Trophoblast cell (in vitro differentiated cells and primary cell): ENCODE results near the gene MS4A18.
"Not testable (repeated sequence)": the region's sequence is repeated elsewhere in the genome, so short reads cannot be mapped to it uniquely, and the experiment has no call there.

Source experiments
- DNase-seq, 2 donors: peaks; one replicate each; pipeline ENCODE4 v3.0.0-alpha.2; 2016
- H2AFZ ChIP-seq: 2 replicates; pipeline ENCODE4 v1.6.1; 2013; ENCODE audit warnings: low read length, moderate library complexity, mild to moderate bottlenecking; ENCODE audit not compliant: insufficient read depth, poor library complexity
- H2AK5ac ChIP-seq: 2 replicates; pipeline ENCODE4 v1.6.1; 2013; ENCODE audit warnings: mild to moderate bottlenecking, low read length
- H2BK120ac ChIP-seq: 2 replicates; pipeline ENCODE4 v1.6.1; 2013; ENCODE audit warnings: low read length, mild to moderate bottlenecking, moderate library complexity; ENCODE audit not compliant: insufficient read depth, poor library complexity
- H2BK12ac ChIP-seq: 2 replicates; pipeline ENCODE4 v1.6.1; 2013; ENCODE audit warnings: mild to moderate bottlenecking, low read length, moderate library complexity
- H2BK5ac ChIP-seq: 2 replicates; pipeline ENCODE4 v1.6.1; 2013; ENCODE audit warnings: low read length, low read depth, moderate library complexity, mild to moderate bottlenecking; ENCODE audit not compliant: poor library complexity
- H3K14ac ChIP-seq: 2 replicates; pipeline ENCODE4 v1.6.1; 2013; ENCODE audit warnings: mild to moderate bottlenecking, low read length
- H3K18ac ChIP-seq: 2 replicates; pipeline ENCODE4 v1.6.1; 2013; ENCODE audit warnings: mild to moderate bottlenecking, low read length
- H3K23ac ChIP-seq: 2 replicates; pipeline ENCODE4 v1.6.1; 2013; ENCODE audit warnings: low read length
- H3K27ac ChIP-seq: 2 replicates; pipeline ENCODE4 v1.5.1; 2013; ENCODE audit warnings: low read depth, mild to moderate bottlenecking, inconsistent platforms, low read length, moderate library complexity
- H3K27me3 ChIP-seq: 2 replicates; pipeline ENCODE4 v1.6.1; 2013; ENCODE audit warnings: inconsistent platforms, mild to moderate bottlenecking, low read length, moderate library complexity; ENCODE audit not compliant: insufficient read depth
- H3K36me3 ChIP-seq, 2 experiments: 1 replicate in 1 of 2; 2 replicates in 1 of 2; pipeline ENCODE4 v1.6.1; 2013; ENCODE audit warnings: low read length in 2 of 2, mild to moderate bottlenecking in 2 of 2, moderate library complexity in 1 of 2; ENCODE audit not compliant: insufficient read depth in 2 of 2, control insufficient read depth in 1 of 2
- H3K4ac ChIP-seq: 2 replicates; pipeline ENCODE4 v1.6.1; 2013; ENCODE audit warnings: low read depth, mild to moderate bottlenecking, low read length, moderate library complexity
- H3K4me1 ChIP-seq, 2 experiments: 1 replicate in 1 of 2; 2 replicates in 1 of 2; pipeline ENCODE4 v1.6.1; 2013; ENCODE audit warnings: low read length in 2 of 2, mild to moderate bottlenecking in 2 of 2, moderate library complexity in 1 of 2; ENCODE audit not compliant: insufficient read depth in 2 of 2, control insufficient read depth in 1 of 2
- H3K4me2 ChIP-seq: 2 replicates; pipeline ENCODE4 v1.6.1; 2013; ENCODE audit warnings: inconsistent platforms, mild to moderate bottlenecking, low read length, moderate library complexity
- H3K4me3 ChIP-seq: 2 replicates; pipeline ENCODE4 v1.5.1; 2013; ENCODE audit warnings: mild to moderate bottlenecking, low read depth, low read length, inconsistent platforms
- H3K79me1 ChIP-seq: one replicate; pipeline ENCODE4 v1.6.1; 2013; ENCODE audit warnings: low read length
- H3K79me2 ChIP-seq: 2 replicates; pipeline ENCODE4 v1.6.1; 2013; ENCODE audit warnings: low read length, mild to moderate bottlenecking; ENCODE audit not compliant: control insufficient read depth, insufficient read depth, poor library complexity
- H3K9ac ChIP-seq: 2 replicates; pipeline ENCODE4 v1.6.1; 2013; ENCODE audit warnings: mild to moderate bottlenecking, low read length
- H3K9me3 ChIP-seq: 2 replicates; pipeline ENCODE4 v1.6.1; 2013; ENCODE audit warnings: low read depth, mild to moderate bottlenecking, control low read depth, inconsistent platforms, low read length; ENCODE audit not compliant: insufficient read depth
- H4K12ac ChIP-seq: 2 replicates; pipeline ENCODE4 v1.6.1; 2013; ENCODE audit warnings: low read depth, mild to moderate bottlenecking, low read length, moderate library complexity
- H4K8ac ChIP-seq: 2 replicates; pipeline ENCODE4 v1.6.1; 2013; ENCODE audit warnings: low read depth, mild to moderate bottlenecking, low read length, moderate library complexity
- H4K91ac ChIP-seq: one replicate; pipeline ENCODE4 v1.6.1; 2013; ENCODE audit warnings: low read depth, mild to moderate bottlenecking, low read length, moderate library complexity
- WGBS: extraction: QIAGEN DNeasy Blood & Tissue Kit; methylation state at CpG from one replicate; pipeline ENCODE4 v1.1.7; 2013; ENCODE audit warnings: missing lambda C conversion rate; ENCODE audit not compliant: insufficient read length, insufficient coverage; ENCODE audit errors: extremely low coverage; 5-methylcytosine and 5-hydroxymethylcytosine counted together

The MS4A18 gene

GRCh38 chr11:60684541-60684848 is 40.0 kb upstream of the MS4A18 start:
- DNase-seq, H3K14ac ChIP-seq, H2AFZ ChIP-seq, H4K12ac ChIP-seq, H2BK12ac ChIP-seq, H3K4me3 ChIP-seq, H3K4me2 ChIP-seq, H3K79me1 ChIP-seq, H3K4ac ChIP-seq, H3K27me3 ChIP-seq, H3K36me3 ChIP-seq, H3K9ac ChIP-seq, H3K9me3 ChIP-seq, H2AK5ac ChIP-seq, H2BK120ac ChIP-seq, H2BK5ac ChIP-seq, H3K18ac ChIP-seq, H3K23ac ChIP-seq, H4K8ac ChIP-seq, H3K79me2 ChIP-seq, H4K91ac ChIP-seq, H3K27ac ChIP-seq, H3K4me1 ChIP-seq: not testable (repeated sequence)
- no CpG with 5 or more reads among the region's 2 CpGs for WGBS

GRCh38 chr11:60691661-60692060 is 32.9 kb upstream of the MS4A18 start:
- no peak overlapping the region for H3K23ac ChIP-seq
- H3K36me3 ChIP-seq = no peaks in the 10 kb centered on the region
- no peak for DNase-seq
- no peak overlapping the region for H2BK120ac ChIP-seq
- no peaks in the 10 kb centered on the region for H3K79me1 ChIP-seq
- no peak overlapping the region for H4K91ac ChIP-seq
- no peak overlapping the region for H3K9ac ChIP-seq
- H3K9me3 ChIP-seq = no peaks in the 10 kb centered on the region
- WGBS = no CpG with 5 or more reads among the region's 5 CpGs
- no peak overlapping the region for H3K4me3 ChIP-seq
- H2AFZ ChIP-seq = no peak overlapping the region
- H4K12ac ChIP-seq = no peak overlapping the region
- H2BK12ac ChIP-seq = no peak overlapping the region
- no peak overlapping the region for H2BK5ac ChIP-seq
- no peaks in the 10 kb centered on the region for H3K79me2 ChIP-seq
- H3K18ac ChIP-seq = no peak overlapping the region
- no peaks in the 10 kb centered on the region for H3K27me3 ChIP-seq
- H3K4me2 ChIP-seq = no peak overlapping the region
- H2AK5ac ChIP-seq = no peak overlapping the region
- no peak overlapping the region for H4K8ac ChIP-seq
- no peak overlapping the region for H3K4ac ChIP-seq
- no peak overlapping the region for H3K27ac ChIP-seq
- H3K14ac ChIP-seq = no peak overlapping the region
- no peaks in the 10 kb centered on the region for H3K4me1 ChIP-seq

- H3K4ac ChIP-seq = no peak within 1 kb of the TSS
- H3K18ac ChIP-seq = no peak within 1 kb of the TSS
- no peak within 1 kb of the TSS for H3K27ac ChIP-seq
- no peaks in the 10 kb centered on the region for H3K27me3 ChIP-seq
- no peaks in the 10 kb centered on the region for H3K36me3 ChIP-seq
- H3K4me1 ChIP-seq = no peaks in the 10 kb centered on the region
- H3K14ac ChIP-seq = no peak within 1 kb of the TSS
- H4K12ac ChIP-seq = no peak within 1 kb of the TSS
- H3K4me2 ChIP-seq = no peak within 1 kb of the TSS
- no peak within 1 kb of the TSS for H3K9ac ChIP-seq
- WGBS = no CpG with 5 or more reads among the region's 2 CpGs
- H3K23ac ChIP-seq = no peak within 1 kb of the TSS
- H2BK5ac ChIP-seq = no peak within 1 kb of the TSS
- no peak within 1 kb of the TSS for H4K91ac ChIP-seq
- no peak within 1 kb of the TSS for H2BK12ac ChIP-seq
- no peak within 1 kb of the TSS for H2AK5ac ChIP-seq
- no peaks in the 10 kb centered on the region for H3K79me2 ChIP-seq
- no peak within 1 kb of the TSS for H2AFZ ChIP-seq
- H3K9me3 ChIP-seq = peaks cover 1% of the 10 kb centered on the region
- no peak for DNase-seq
- H4K8ac ChIP-seq = no peak within 1 kb of the TSS
- no peak within 1 kb of the TSS for H3K4me3 ChIP-seq
- no peaks in the 10 kb centered on the region for H3K79me1 ChIP-seq
- H2BK120ac ChIP-seq = no peak within 1 kb of the TSS
Measured at GRCh38 chr11:60699284-60699691, 25.2 kb upstream of the MS4A18 start, which contains the start of gene MS4A8. Gene MS4A8, plus strand, starts transcription at chr11:60699612. Its CDS starts 1,249 bp downstream, at chr11:60700861.

- WGBS = no CpG with 5 or more reads among the region's 5 CpGs
- H3K4me2 ChIP-seq = no peak overlapping the region
- no peaks in the 10 kb centered on the region for H3K27me3 ChIP-seq
- no peak overlapping the region for H2AFZ ChIP-seq
- H3K9me3 ChIP-seq = peaks cover 1% of the 10 kb centered on the region
- H2AK5ac ChIP-seq = no peak overlapping the region
- no peak overlapping the region for H4K91ac ChIP-seq
- no peak overlapping the region for H4K8ac ChIP-seq
- no peak overlapping the region for H3K14ac ChIP-seq
- H2BK120ac ChIP-seq = no peak overlapping the region
- H3K27ac ChIP-seq = no peak overlapping the region
- H3K79me1 ChIP-seq = no peaks in the 10 kb centered on the region
- H3K23ac ChIP-seq = no peak overlapping the region
- no peak overlapping the region for H3K4me3 ChIP-seq
- no peaks in the 10 kb centered on the region for H3K36me3 ChIP-seq
- no peak for DNase-seq
- H3K4me1 ChIP-seq = no peaks in the 10 kb centered on the region
- no peak overlapping the region for H2BK12ac ChIP-seq
- no peak overlapping the region for H4K12ac ChIP-seq
- no peak overlapping the region for H3K18ac ChIP-seq
- no peak overlapping the region for H3K4ac ChIP-seq
- no peak overlapping the region for H2BK5ac ChIP-seq
- H3K79me2 ChIP-seq = no peaks in the 10 kb centered on the region
- H3K9ac ChIP-seq = no peak overlapping the region
Measured at GRCh38 chr11:60699936-60700335, 24.6 kb upstream of the MS4A18 start.
